Osteocyte (in vitro differentiated cells): Measurements from ENCODE around the gene EIF4G3. TPM values are rescaled to one million over a fixed set of nuclear protein-coding genes. Genes with fewer than 3 reads are reported as not detected.

Experiments
- DNase-seq: peaks from one replicate; pipeline ENCODE4 v3.0.0; 2021; ENCODE audit warnings: mixed read lengths; ENCODE audit not compliant: unreplicated experiment; ENCODE audit errors: extremely low spot score
- H3K27ac Mint-ChIP-seq: one replicate; pipeline ENCODE4 v1.8.0; 2021; ENCODE audit warnings: mild to moderate bottlenecking, mixed read lengths; ENCODE audit not compliant: unreplicated experiment
- H3K27me3 Mint-ChIP-seq: one replicate; pipeline ENCODE4 v1.8.0; 2021; ENCODE audit warnings: mixed read lengths; ENCODE audit not compliant: unreplicated experiment
- H3K36me3 Mint-ChIP-seq: one replicate; pipeline ENCODE4 v1.8.0; 2021; ENCODE audit warnings: mixed read lengths; ENCODE audit not compliant: unreplicated experiment
- H3K4me1 Mint-ChIP-seq: one replicate; pipeline ENCODE4 v1.8.0; 2021; ENCODE audit warnings: mixed read lengths; ENCODE audit not compliant: unreplicated experiment
- H3K4me3 Mint-ChIP-seq: one replicate; pipeline ENCODE4 v1.8.0; 2021; ENCODE audit warnings: mild to moderate bottlenecking, moderate library complexity, mixed read lengths; ENCODE audit not compliant: unreplicated experiment
- H3K9me3 Mint-ChIP-seq: one replicate; pipeline ENCODE4 v1.8.0; 2021; ENCODE audit warnings: mixed read lengths; ENCODE audit not compliant: unreplicated experiment
- total RNA-seq: library from RNA; stranded (reverse); gene quantifications from 2 replicates; pipeline ENCODE4 v1.2.1, GENCODE V29; 2021
- TF ChIP-seq, protein P1 (sequence below): fragments of 200-600 bp; sonication (generic); IDR thresholded peaks from 2 replicates; pipeline ENCODE4 v1.5.0; 2021; ENCODE audit warnings: antibody characterized with exemption, mild to moderate bottlenecking, moderate library complexity

Gene EIF4G3
- total RNA-seq, 1 donor from 2014 or later = 81.9 TPM

DNA sequence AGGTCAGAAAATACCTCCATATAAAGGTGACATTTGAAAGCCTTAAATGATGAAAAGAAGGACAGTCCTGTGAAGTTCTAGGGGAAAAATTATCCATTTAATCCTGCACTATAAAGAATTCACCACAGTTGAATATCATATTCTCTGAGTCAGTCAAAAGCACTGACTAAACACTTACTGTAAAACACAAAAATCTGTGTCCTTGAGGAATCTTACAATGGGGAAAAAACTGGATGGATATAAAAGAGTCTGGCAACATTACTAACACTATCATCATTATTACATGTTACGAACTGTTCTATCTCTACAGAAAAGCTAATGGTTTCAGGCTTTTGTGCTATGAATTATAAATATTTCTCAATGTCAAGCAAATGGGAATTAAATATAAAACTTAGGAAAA lies 347.2 kb downstream of the EIF4G3 start:
- Mint-ChIP-seq H3K27ac (no peak overlapping the region), H3K4me3 (no peak overlapping the region), H3K27me3 (no peaks in the 10 kb centered on the region), H3K36me3 (peaks cover 33% of the 10 kb centered on the region), H3K4me1 (peaks cover 5% of the 10 kb centered on the region), H3K9me3 (no peaks in the 10 kb centered on the region)
- no peak for DNase-seq
- TF ChIP-seq, protein P1, sequence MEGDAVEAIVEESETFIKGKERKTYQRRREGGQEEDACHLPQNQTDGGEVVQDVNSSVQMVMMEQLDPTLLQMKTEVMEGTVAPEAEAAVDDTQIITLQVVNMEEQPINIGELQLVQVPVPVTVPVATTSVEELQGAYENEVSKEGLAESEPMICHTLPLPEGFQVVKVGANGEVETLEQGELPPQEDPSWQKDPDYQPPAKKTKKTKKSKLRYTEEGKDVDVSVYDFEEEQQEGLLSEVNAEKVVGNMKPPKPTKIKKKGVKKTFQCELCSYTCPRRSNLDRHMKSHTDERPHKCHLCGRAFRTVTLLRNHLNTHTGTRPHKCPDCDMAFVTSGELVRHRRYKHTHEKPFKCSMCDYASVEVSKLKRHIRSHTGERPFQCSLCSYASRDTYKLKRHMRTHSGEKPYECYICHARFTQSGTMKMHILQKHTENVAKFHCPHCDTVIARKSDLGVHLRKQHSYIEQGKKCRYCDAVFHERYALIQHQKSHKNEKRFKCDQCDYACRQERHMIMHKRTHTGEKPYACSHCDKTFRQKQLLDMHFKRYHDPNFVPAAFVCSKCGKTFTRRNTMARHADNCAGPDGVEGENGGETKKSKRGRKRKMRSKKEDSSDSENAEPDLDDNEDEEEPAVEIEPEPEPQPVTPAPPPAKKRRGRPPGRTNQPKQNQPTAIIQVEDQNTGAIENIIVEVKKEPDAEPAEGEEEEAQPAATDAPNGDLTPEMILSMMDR = no peak

DNA sequence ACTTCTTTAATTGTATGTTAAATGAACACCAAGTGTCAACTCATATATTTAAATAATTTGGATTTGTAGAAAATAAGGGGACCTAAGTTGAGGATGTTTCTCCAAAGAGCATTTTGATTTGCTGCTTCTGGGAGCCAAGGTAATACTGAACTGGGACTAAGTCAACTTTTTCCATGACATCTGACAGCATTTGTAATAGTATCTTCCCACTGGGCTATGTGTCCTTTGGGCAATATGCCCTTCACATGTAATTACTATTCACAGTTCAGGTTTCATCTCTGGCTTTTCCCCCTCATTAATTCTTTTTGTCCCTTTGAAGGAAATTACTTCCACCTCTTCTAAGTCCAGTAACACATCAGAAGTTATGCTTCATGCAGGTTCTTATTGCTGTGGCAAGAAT lies 352.9 kb downstream of the EIF4G3 start:
- no peak for DNase-seq
- H3K36me3 Mint-ChIP-seq = peaks cover 52% of the 10 kb centered on the region
- H3K4me3 Mint-ChIP-seq = no peak overlapping the region
- H3K4me1 Mint-ChIP-seq = no peaks in the 10 kb centered on the region
- TF ChIP-seq, protein P1 = no peak
- no peaks in the 10 kb centered on the region for H3K9me3 Mint-ChIP-seq
- no peak overlapping the region for H3K27ac Mint-ChIP-seq
- H3K27me3 Mint-ChIP-seq = no peaks in the 10 kb centered on the region

DNA sequence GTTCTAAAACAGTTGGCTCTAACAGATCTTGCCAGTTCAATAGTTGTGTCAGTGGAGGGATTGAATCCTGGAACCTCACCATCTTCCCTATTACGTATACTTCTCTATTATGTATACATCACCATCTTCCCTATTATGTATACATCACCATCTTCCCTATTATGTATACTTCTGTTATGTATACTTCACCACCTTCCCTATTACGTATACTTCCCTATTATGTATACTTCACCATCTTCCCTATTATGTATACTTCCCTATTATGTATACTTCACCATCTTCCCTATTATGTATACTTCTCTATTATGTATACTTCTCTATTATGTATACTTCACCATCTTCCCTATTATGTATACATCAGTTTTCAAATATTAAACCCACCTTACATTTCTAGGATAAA lies 355.2 kb downstream of the EIF4G3 start:
- H3K4me1 Mint-ChIP-seq = no peaks in the 10 kb centered on the region
- no peak overlapping the region for H3K27ac Mint-ChIP-seq
- no peak overlapping the region for H3K4me3 Mint-ChIP-seq
- peaks cover 42% of the 10 kb centered on the region for H3K36me3 Mint-ChIP-seq
- H3K27me3 Mint-ChIP-seq = no peaks in the 10 kb centered on the region
- DNase-seq = no peak
- H3K9me3 Mint-ChIP-seq = no peaks in the 10 kb centered on the region
- TF ChIP-seq, protein P1 = no peak

DNA sequence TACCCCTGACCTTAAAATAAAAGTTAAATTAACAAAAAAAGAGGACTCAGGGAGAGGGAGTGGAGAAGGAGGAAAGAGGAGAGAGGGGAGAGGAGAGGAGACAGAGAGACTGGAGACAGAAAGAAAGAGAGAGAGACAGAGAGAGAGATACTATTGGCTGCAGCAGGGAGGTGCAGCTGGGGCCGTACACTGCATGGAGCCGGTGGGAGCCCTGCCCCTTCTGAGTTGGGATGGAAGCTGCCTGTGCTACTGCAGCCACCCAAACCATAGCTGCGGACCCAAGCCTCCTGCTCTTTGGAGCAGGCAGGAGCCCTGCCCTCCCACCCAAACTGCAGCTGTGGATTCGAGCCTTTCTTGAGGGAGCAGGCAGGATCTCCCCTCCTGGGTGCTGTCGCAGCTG lies 356.9 kb downstream of the EIF4G3 start:
- H3K27ac Mint-ChIP-seq = no peak overlapping the region
- H3K4me1 Mint-ChIP-seq = no peaks in the 10 kb centered on the region
- H3K9me3 Mint-ChIP-seq = no peaks in the 10 kb centered on the region
- no peak overlapping the region for H3K4me3 Mint-ChIP-seq
- DNase-seq = no peak
- TF ChIP-seq, protein P1 = no peak
- H3K36me3 Mint-ChIP-seq = peaks cover 35% of the 10 kb centered on the region
- no peaks in the 10 kb centered on the region for H3K27me3 Mint-ChIP-seq

DNA sequence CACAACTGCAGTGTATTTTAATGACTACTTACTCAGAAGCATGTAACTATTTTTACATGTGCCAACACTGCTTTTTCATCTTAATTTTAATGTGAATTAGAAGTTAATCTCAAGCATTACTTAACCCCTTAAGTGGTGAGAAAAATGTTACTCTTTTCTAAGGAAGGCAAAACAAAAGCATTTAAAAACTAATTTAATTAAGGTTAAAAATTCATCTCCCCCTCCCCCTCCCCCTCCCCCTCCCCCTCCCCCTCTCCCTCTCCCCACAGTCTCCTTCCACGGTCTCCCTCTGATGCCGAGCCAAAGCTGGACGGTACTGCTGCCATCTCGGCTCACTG lies 362.2 kb downstream of the EIF4G3 start:
- H3K36me3 Mint-ChIP-seq = peaks cover 17% of the 10 kb centered on the region
- TF ChIP-seq, protein P1 = no peak
- no peak for DNase-seq
- H3K27ac Mint-ChIP-seq = no peak overlapping the region
- no peaks in the 10 kb centered on the region for H3K9me3 Mint-ChIP-seq
- H3K27me3 Mint-ChIP-seq = no peaks in the 10 kb centered on the region
- no peak overlapping the region for H3K4me3 Mint-ChIP-seq
- H3K4me1 Mint-ChIP-seq = no peaks in the 10 kb centered on the region
